Skeletal muscle satellite cell (primary cell): Measurements from ENCODE around the gene C17orf114.
A peak's percentile ranks its signal among the peaks of the same experiment; 100 is the strongest.

Experiments
- H3K27me3 ChIP-seq: 2 replicates; pipeline ENCODE4 v1.7.0; 2013; ENCODE audit warnings: low read length; ENCODE audit not compliant: control insufficient read depth, insufficient read depth
- H3K36me3 ChIP-seq: 2 replicates; pipeline ENCODE4 v1.7.0; 2013; ENCODE audit warnings: mild to moderate bottlenecking, control low read depth, low read length; ENCODE audit not compliant: insufficient read depth
- H3K4me1 ChIP-seq: 2 replicates; pipeline ENCODE4 v1.7.0; 2013; ENCODE audit warnings: low read length; ENCODE audit not compliant: control insufficient read depth, insufficient read depth
- H3K4me2 ChIP-seq: 2 replicates; pipeline ENCODE4 v1.7.0; 2013; ENCODE audit warnings: mild to moderate bottlenecking, low read length
- H3K4me3 ChIP-seq: 2 replicates; pipeline ENCODE4 v1.7.0; 2013; ENCODE audit warnings: low read length
- H3K9ac ChIP-seq: 2 replicates; pipeline ENCODE4 v1.7.0; 2013; ENCODE audit warnings: mild to moderate bottlenecking, low read depth, low read length, moderate library complexity
- H3K9me3 ChIP-seq: replicated peaks from 2 replicates; pipeline ENCODE4 v1.7.0; 2013; ENCODE audit warnings: mild to moderate bottlenecking, control low read depth, low read length

Gene C17orf114

DNA sequence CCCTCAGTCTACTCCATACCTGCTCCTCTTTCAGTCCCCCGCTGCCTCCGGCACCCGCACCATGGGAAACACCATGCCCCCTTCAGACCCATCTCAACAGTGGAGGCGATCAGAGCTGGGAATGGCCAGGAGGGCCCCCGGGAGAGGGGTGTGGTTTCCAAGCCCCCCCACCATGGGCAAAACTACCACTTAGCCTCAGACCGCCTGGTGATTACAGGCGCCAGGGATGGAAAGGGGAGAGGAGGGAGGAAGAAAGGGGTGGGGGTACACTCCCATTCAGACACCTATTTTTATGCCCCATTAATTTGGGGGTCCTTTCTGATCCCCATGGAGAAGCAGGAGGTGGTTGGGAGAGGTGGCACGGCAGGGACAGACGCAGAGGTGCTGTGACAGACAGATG, at the start of gene C17orf114:
Gene C17orf114, minus strand, starts transcription at position 101 of the 400 bp plus-strand sequence.
- no peak within 1 kb of the TSS for H3K4me2 ChIP-seq
- peaks cover 4% of the 10 kb centered on the region for H3K4me1 ChIP-seq
- peaks cover 15% of the 10 kb centered on the region for H3K36me3 ChIP-seq
- H3K9me3 ChIP-seq: no peaks in the 10 kb centered on the region
- H3K27me3 ChIP-seq: no peaks in the 10 kb centered on the region
- no peak within 1 kb of the TSS for H3K9ac ChIP-seq
- H3K4me3 ChIP-seq: no peak within 1 kb of the TSS

DNA sequence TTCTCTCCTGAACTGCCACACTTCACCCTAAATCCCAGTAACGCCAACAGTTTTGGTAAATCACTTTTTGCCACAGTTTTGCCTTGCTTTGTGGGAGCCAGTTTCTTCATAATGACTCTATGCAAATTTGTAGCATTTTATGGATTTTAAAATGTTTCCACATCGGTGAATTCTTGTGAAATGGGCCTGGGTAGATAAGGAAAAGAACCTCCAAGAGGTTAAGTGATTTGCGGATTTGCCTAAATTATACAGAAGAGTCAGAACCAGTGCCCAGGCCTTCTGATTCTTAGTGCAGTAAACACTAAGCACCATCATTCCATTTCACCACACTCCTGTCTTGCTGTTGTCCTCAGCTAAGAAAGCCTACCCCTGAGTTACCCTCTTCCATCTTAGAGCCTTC, 49.0 kb upstream of the C17orf114 start:
- Histone ChIP-seq H3K4me1 (peaks cover 9% of the 10 kb centered on the region), H3K9me3 (no peaks in the 10 kb centered on the region), H3K4me2 (no peak overlapping the region), H3K9ac (no peak overlapping the region), H3K4me3 (no peak overlapping the region), H3K27me3 (no peaks in the 10 kb centered on the region), H3K36me3 (peaks cover 6% of the 10 kb centered on the region)

DNA sequence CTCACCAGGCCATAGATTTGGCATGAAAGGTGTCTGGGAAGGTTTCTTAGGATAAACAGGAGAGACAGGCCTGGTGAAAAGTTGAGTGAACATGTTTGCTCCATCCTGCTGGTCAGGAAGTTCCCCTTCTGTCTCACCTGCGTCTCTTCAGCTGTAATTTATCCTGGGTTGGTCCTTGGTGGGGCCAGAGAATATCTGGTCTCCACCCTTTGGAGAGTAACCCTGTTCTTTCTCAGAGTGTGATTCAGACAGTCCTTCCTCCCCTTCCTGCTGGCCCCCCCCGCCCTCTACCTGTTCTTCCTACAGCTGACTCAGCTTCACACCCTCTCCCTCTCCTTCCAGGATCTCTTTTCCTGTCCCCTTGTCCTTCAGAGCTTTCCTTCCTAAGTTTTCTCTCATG, 48.1 kb upstream of the C17orf114 start:
- Histone ChIP-seq H3K9me3 (no peaks in the 10 kb centered on the region), H3K27me3 (no peaks in the 10 kb centered on the region), H3K9ac (no peak overlapping the region), H3K36me3 (peaks cover 6% of the 10 kb centered on the region), H3K4me1 (peaks cover 13% of the 10 kb centered on the region), H3K4me3 (no peak overlapping the region), H3K4me2 (no peak overlapping the region)

DNA sequence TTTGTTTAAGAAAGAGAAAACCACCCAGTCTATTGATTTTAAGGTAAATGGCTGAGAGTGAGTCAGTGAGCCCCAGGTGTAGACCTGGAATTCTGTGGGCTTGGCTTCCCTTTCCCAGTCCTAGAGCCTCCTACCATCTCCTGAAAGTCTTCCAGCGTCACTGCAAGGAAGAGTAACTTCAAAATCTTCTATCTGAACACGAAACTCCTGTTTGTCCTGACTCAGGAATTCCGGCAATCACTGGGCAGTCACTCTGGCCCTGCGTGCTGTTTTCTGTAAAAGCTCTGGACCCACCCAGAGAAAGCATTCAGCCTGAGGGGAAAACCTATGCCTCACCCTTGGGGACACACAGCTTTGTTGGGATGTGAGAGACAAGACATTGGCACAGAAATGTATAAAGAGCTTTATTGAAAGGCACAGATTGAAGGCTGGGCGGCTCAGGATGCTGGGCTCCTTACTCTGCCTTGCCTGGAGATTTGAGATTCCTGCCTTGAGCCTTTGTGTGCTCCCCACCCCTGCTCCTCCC, 46.9 kb upstream of the C17orf114 start:
- Histone ChIP-seq H3K9ac (no peak overlapping the region), H3K4me3 (no peak overlapping the region), H3K36me3 (no peaks in the 10 kb centered on the region), H3K9me3 (no peaks in the 10 kb centered on the region), H3K4me1 (peaks cover 13% of the 10 kb centered on the region), H3K4me2 (no peak overlapping the region), H3K27me3 (no peaks in the 10 kb centered on the region)

DNA sequence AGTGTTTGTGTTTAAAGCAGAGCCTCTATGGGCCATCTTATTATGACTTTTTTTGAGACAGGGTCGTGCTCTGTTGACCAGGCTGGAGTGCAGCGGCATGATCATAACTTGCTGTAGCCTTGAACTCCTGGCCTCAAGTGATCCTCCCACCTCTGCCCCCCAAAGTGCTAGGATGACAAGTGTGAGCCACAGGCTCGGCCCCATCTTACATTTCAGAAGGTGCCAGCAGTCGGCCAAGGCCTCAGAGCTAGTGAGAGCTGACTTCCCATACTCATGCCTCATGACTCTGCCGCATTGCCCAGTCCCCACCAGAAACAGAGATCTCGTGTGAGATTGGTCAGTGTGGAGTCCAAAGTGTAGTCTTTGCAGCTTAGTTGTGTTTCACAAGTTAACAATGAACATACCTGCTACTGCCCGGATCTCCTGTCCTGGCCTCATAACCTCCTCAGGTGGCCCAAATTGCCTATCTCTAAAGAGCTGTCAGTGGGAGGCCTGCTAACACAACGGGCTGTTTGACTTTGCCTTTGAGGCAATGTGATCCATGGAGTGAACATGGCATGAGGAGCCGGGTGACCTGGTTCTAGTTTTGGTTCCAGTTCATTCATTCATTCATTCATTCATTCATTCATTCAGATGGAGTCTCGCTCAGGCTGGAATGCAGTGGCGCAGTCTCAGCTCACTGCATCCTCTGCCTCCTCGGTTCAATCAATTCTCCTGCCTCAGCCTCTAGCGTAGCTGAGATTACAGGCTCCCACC, 44.7 kb upstream of the C17orf114 start:
- Histone ChIP-seq H3K9ac (no peak overlapping the region), H3K4me1 (peaks cover 8% of the 10 kb centered on the region), H3K27me3 (no peaks in the 10 kb centered on the region), H3K4me3 (no peak overlapping the region), H3K4me2 (no peak overlapping the region), H3K9me3 (no peaks in the 10 kb centered on the region), H3K36me3 (no peaks in the 10 kb centered on the region)

DNA sequence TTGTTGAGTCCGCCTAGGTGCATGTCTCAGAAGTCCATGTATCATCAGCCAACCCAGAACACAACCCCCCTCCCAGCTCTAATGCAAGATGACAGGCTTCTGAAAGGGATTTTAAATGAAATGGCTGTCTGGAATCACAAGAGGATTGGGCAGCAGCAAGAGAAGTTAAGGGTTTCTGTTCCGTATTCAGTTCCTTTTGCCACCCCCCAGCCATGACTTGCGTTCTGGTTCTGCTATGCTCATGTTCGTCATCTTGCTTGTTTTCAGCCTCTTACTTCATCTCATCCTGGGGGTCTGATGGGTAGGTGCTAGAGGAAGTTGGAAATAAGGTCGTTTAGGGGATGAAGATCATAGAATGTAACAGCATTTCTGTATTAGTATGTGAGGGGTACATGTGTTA, 43.0 kb upstream of the C17orf114 start:
- Histone ChIP-seq H3K9ac (no peak overlapping the region), H3K36me3 (no peaks in the 10 kb centered on the region), H3K27me3 (no peaks in the 10 kb centered on the region), H3K9me3 (no peaks in the 10 kb centered on the region), H3K4me3 (no peak overlapping the region), H3K4me1 (peaks cover 12% of the 10 kb centered on the region), H3K4me2 (no peak overlapping the region)

DNA sequence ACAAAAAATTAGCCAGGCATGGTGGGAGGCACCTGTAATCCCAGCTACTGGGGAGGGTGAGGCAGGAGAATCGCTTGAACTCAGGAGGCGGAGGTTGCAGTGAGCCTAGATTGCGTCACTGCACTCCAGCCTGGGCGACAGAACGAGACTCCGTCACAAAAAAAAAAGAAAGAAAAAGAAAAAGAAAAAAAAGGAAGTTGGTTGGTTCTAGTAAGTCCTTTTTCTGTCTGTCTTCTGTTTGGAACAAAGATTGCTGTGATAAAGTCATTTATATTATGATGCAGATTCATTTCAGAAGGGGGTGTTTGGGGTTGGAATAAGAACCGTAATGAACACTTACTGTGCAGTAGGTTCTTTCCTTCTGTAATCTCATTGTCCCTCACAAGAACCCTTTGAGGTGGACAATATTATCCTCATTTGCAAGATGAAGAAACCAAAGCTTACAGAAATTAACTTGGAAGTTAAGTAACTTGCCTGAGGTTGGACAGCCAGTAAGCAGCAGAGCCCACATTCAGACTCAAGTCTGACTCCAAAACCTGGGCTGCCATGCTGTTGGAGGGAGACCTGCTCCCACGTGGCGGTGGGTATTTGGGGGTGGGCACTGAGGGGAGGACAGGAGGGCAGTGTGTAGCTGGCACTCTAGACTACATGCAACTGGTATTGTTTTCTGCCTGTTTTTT, 41.3 kb upstream of the C17orf114 start:
- H3K4me1 ChIP-seq: peaks cover 15% of the 10 kb centered on the region
- no peak overlapping the region for H3K9ac ChIP-seq
- H3K36me3 ChIP-seq: peaks cover 3% of the 10 kb centered on the region
- no peaks in the 10 kb centered on the region for H3K9me3 ChIP-seq
- no peak overlapping the region for H3K4me2 ChIP-seq
- H3K4me3 ChIP-seq: no peak overlapping the region
- no peaks in the 10 kb centered on the region for H3K27me3 ChIP-seq

DNA sequence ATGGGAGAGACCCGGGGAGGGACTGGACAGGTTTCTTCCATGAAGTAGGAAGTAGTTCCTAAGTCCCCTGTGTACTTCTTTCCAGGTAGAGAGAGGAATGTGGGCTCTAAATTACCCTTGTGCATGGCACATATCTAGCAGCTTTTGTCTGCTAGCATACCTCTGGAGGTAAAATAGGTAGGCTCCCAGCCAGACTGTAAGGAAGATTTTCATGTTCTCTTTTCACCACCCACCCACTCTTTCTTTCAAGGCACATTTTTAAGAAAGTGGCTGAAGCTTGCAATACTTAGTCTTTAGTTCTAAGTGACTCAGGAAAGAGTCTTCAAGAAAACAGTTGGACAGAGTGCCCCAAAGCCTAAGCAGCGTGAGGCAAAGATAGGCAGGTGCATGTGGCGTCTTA, 40.2 kb upstream of the C17orf114 start:
- H3K36me3 ChIP-seq: peaks cover 11% of the 10 kb centered on the region
- no peaks in the 10 kb centered on the region for H3K27me3 ChIP-seq
- H3K4me3 ChIP-seq: no peak overlapping the region
- no peak overlapping the region for H3K9ac ChIP-seq
- no peaks in the 10 kb centered on the region for H3K9me3 ChIP-seq
- H3K4me1 ChIP-seq: peaks cover 15% of the 10 kb centered on the region
- no peak overlapping the region for H3K4me2 ChIP-seq

DNA sequence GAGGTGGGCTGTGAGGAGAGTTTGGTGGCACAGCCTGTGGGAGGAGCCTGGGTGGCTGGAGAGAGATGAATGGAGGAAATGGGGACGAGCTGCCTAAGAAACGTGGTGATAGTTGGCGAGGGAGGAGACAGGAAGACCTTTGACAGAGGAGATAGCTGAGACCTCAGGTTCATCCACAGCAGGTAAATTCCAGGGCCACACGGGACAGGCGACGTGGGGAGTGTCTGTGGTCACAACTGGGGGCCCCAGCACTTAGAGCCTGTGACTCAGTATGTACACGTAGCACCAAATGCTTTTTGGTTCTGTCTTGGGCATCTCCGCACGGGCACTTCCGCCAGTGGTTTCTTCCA, 38.7 kb upstream of the C17orf114 start:
- H3K27me3 ChIP-seq: no peaks in the 10 kb centered on the region
- H3K9ac ChIP-seq: no peak overlapping the region
- H3K4me2 ChIP-seq: no peak overlapping the region
- H3K4me1 ChIP-seq: peaks cover 9% of the 10 kb centered on the region
- no peaks in the 10 kb centered on the region for H3K9me3 ChIP-seq
- no peak overlapping the region for H3K4me3 ChIP-seq
- H3K36me3 ChIP-seq: peaks cover 11% of the 10 kb centered on the region

DNA sequence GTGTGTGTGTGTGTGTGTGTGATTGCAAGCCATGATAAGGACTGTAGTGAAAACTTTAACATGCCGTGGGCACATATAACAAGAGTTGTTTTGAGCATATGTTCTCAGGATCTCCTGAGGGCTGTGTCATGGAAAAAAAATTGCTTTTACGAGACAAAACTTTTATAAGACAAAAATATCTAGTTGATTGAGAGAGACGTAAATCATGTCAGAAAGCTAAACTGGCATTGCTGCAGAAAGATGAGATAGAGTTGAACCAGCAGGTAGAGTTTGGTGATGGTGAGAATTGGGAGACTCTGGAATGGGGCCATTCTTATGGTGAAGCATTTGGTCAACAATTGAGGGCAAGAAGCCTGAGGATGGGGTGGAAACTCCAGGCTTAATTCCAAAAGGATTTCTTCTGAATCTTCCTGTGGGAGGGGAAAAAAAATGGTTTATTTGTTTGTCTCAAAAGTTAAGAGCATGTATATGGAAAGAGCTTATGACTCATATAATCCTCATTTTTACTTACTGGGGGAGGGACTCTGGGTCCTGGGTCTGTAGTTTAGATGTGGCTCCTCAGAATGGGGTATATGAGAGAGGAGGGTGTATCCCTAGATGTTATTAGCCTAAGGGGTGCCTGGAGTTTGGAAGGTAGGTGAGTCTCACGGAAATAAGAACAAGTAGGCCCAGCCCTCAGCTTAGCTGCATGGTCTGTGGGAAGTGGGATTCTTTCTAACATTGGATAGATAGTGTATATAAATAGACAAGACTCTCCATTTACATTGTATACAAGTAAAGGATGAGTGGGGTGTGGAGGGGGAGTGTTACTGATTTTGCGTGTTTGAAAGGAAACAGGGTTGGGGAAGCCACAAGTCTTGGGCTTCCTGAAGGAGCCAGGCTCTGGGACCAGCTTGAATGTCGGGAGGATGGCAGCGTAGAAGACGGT, 38.1 kb upstream of the C17orf114 start:
- Histone ChIP-seq H3K9me3 (no peaks in the 10 kb centered on the region), H3K4me2 (peak overlapping the region; percentile 38), H3K36me3 (peaks cover 11% of the 10 kb centered on the region), H3K9ac (no peak overlapping the region), H3K4me3 (no peak overlapping the region), H3K27me3 (no peaks in the 10 kb centered on the region), H3K4me1 (peaks cover 8% of the 10 kb centered on the region)

DNA sequence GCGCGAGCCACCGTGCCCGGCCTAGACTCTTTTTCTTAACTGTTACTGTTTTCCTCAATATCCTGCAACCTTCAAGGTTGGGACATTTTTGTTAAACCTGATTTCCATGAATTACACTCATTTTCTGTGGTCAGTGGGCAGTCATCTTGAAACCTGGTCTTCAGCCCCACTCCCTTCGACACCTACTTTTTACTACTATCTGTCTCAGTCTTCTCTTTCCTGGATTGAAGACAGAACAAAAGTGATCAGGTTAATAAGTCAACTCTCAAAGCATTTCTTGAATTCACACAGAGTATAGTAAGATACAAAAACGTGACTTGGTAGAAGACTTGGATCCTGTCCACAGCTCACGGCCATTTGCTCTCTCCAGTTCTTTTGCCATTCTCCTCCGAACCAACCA, 37.1 kb upstream of the C17orf114 start:
- H3K27me3 ChIP-seq: no peaks in the 10 kb centered on the region
- peaks cover 11% of the 10 kb centered on the region for H3K36me3 ChIP-seq
- no peak overlapping the region for H3K4me3 ChIP-seq
- H3K9ac ChIP-seq: no peak overlapping the region
- H3K9me3 ChIP-seq: no peaks in the 10 kb centered on the region
- peaks cover 16% of the 10 kb centered on the region for H3K4me1 ChIP-seq
- no peak overlapping the region for H3K4me2 ChIP-seq
